ENCODE results near the gene ACTR6.
"Not testable (repeated sequence)": the region's sequence is repeated elsewhere in the genome, so short reads cannot be mapped to it uniquely, and the experiment has no call there.

The ACTR6 gene

GRCh38 chr12:100200463-100201181 is at the start of gene ACTR6:
Gene ACTR6 (plus strand): TSS chr12:100200815. CDS start chr12:100200852, 37 bp downstream.
- DNase-seq, result peak; percentile 85

- no peak for DNase-seq
These were observed 48.8 kb upstream of the ACTR6 start for GRCh38 chr12:100151769-100152168.

GRCh38 chr12:100153131-100153530 is 47.5 kb upstream of the ACTR6 start:
- DNase-seq, result no peak

- DNase-seq, result peak; percentile 53
These were observed 46.0 kb upstream of the ACTR6 start for GRCh38 chr12:100154474-100155247.

- DNase-seq, result no peak
These were observed 43.7 kb upstream of the ACTR6 start for GRCh38 chr12:100156731-100157426.

- no peak for DNase-seq
These were observed 43.2 kb upstream of the ACTR6 start for GRCh38 chr12:100157427-100157821.

- DNase-seq, result no peak
These were observed 42.1 kb upstream of the ACTR6 start for GRCh38 chr12:100158535-100158934.

- DNase-seq, result no peak
These were observed 41.1 kb upstream of the ACTR6 start for GRCh38 chr12:100159391-100160104.

GRCh38 chr12:100163416-100164152 is 37.0 kb upstream of the ACTR6 start:
- DNase-seq, result peak; percentile 68

- DNase-seq, result no peak
These were observed 36.4 kb upstream of the ACTR6 start for GRCh38 chr12:100164153-100164704.

- DNase-seq, result no peak
These were observed 35.3 kb upstream of the ACTR6 start for GRCh38 chr12:100165356-100165755.

- DNase-seq, result no peak
These were observed 34.4 kb upstream of the ACTR6 start for GRCh38 chr12:100166232-100166631.

- DNase-seq, result no peak
These were observed 32.1 kb upstream of the ACTR6 start for GRCh38 chr12:100168562-100168961.

GRCh38 chr12:100169345-100169744 is 31.3 kb upstream of the ACTR6 start:
- DNase-seq, result no peak

- DNase-seq, result no peak
These were observed 30.2 kb upstream of the ACTR6 start for GRCh38 chr12:100170313-100170858.

GRCh38 chr12:100171248-100171647 is 29.4 kb upstream of the ACTR6 start:
- no peak for DNase-seq

- DNase-seq, result no peak
These were observed 27.5 kb upstream of the ACTR6 start for GRCh38 chr12:100173111-100173510.

- no peak for DNase-seq
These were observed 26.1 kb upstream of the ACTR6 start for GRCh38 chr12:100174495-100174894.

GRCh38 chr12:100176493-100176892 is 24.1 kb upstream of the ACTR6 start:
- DNase-seq, result not testable (repeated sequence)

GRCh38 chr12:100179252-100179651 is 21.4 kb upstream of the ACTR6 start:
- DNase-seq, result no peak

GRCh38 chr12:100184549-100185145 is 16.0 kb upstream of the ACTR6 start:
- no peak for DNase-seq

Data from SHP77 treated with DMSO at 0.1 percent for 48 hours (cell line).